Measurements from ENCODE around the gene MAGEA6.
"Not testable (repeated sequence)": the region's sequence is repeated elsewhere in the genome, so short reads cannot be mapped to it uniquely, and the experiment has no call there.

MAGEA6 gene

GRCh38 chrX:152734143-152734858 is 35.2 kb downstream of the MAGEA6 start:
- not testable (repeated sequence) for DNase-seq (ENCODE audit: low read depth, low spot score)

GRCh38 chrX:152733261-152733975 is 36.1 kb downstream of the MAGEA6 start, which contains the start of the genes CSAG1 and MAGEA12:
Gene CSAG1 (minus strand): TSS chrX:152733721. CDS start chrX:152732460, 1,261 bp downstream.
Gene MAGEA12 (plus strand): TSS chrX:152733757. CDS start chrX:152736162, 2,405 bp downstream.
- no peak for DNase-seq (ENCODE audit: low read depth, low spot score)

DNA sequence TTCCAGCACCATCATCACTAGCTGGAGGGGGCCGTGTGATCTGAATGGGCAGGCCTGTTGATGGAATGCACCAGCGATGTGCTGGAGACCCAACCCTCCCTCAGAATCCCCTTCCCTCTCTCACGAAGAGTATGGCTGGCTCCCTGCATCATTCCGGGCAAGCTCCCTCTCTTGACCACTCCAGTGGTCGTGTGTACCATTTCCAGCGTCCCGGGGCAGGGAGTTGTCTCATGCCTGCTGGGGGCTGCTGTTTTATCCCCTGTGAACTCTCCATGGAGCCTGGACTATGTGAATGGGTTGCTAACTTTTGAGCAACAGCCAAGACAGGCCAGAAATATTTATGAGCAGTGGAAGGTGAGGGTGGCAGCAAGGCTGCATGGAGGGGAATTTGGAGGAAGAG is 44.1 kb downstream of the MAGEA6 start:
- DNase-seq (ENCODE audit: low read depth, low spot score) = no peak

Data from activated CD4-positive, CD25-positive, alpha-beta regulatory T cell treated with anti-CD3 and anti-CD28 coated beads, Interleukin-2, amount 50 U/mL, for 16 hours (primary cell).